HUDEP-2 (cell line): ENCODE results near the gene ZNRF2.

Source experiments
- DNase-seq, 76 experiments: peaks; one replicate each; lab custom pipeline; 2025; ENCODE audit not compliant: unreplicated experiment in 76 of 76; lab: John Stamatoyannopoulos, UW

Gene ZNRF2

GRCh38 chr7:30284298-30285066 lies at the start of gene ZNRF2:
TSS of gene ZNRF2 (plus strand) at chr7:30284597. CDS start at chr7:30285358, 761 bp downstream.
- DNase-seq: peak; percentile 65 to 100 (median 99)

GRCh38 chr7:30237271-30237695 lies 47.1 kb upstream of the ZNRF2 start:
- DNase-seq: no peak

- peak in 7 of 76 experiments; percentile 8 to 29 (median 14) for DNase-seq
Observed at GRCh38 chr7:30238721-30239441, 45.5 kb upstream of the ZNRF2 start.

GRCh38 chr7:30240106-30240800 lies 44.1 kb upstream of the ZNRF2 start:
- no peak for DNase-seq

GRCh38 chr7:30241767-30242166 lies 42.6 kb upstream of the ZNRF2 start:
- peak in 3 of 76 experiments; percentile 5 to 34 (median 23) for DNase-seq

GRCh38 chr7:30244340-30244739 lies 40.1 kb upstream of the ZNRF2 start:
- no peak for DNase-seq

- no peak for DNase-seq
Observed at GRCh38 chr7:30245913-30246312, 38.5 kb upstream of the ZNRF2 start.

GRCh38 chr7:30246392-30246791 lies 38.0 kb upstream of the ZNRF2 start:
- no peak for DNase-seq

- DNase-seq: no peak
Observed at GRCh38 chr7:30247541-30248401, 36.6 kb upstream of the ZNRF2 start.

- no peak for DNase-seq
Observed at GRCh38 chr7:30249316-30249715, 35.1 kb upstream of the ZNRF2 start.

GRCh38 chr7:30249986-30250774 lies 34.2 kb upstream of the ZNRF2 start:
- DNase-seq: no peak

GRCh38 chr7:30251708-30252329 lies 32.6 kb upstream of the ZNRF2 start:
- DNase-seq: peak in 1 of 76 experiments; percentile 5

- peak in 69 of 76 experiments; percentile 4 to 76 (median 54) for DNase-seq
Observed at GRCh38 chr7:30252885-30253795, 31.3 kb upstream of the ZNRF2 start.

- no peak for DNase-seq
Observed at GRCh38 chr7:30253796-30254165, 30.6 kb upstream of the ZNRF2 start.

GRCh38 chr7:30254248-30254647 lies 30.1 kb upstream of the ZNRF2 start:
- DNase-seq: no peak

- DNase-seq: peak in 16 of 76 experiments; percentile 5 to 40 (median 18)
Observed at GRCh38 chr7:30254717-30255063, 29.7 kb upstream of the ZNRF2 start.

- no peak for DNase-seq
Observed at GRCh38 chr7:30255064-30255769, 29.2 kb upstream of the ZNRF2 start.
